HL-60/S4 (cell line): ENCODE measurements around the gene RHBDD1.

Experiments used
- in situ Hi-C: fragments of 300-500 bp; cut with MboI; formaldehyde crosslinking; loops from 2 replicates; pipeline ENCODE4 v1.14.3; 2022; ENCODE audit warnings: low sequenced_read_pairs

RHBDD1 gene

GRCh38 chr2:226973816-226974215, 138.0 kb downstream of the RHBDD1 start:
- in situ Hi-C loops = no loop called here

GRCh38 chr2:226977775-226978190, 141.9 kb downstream of the RHBDD1 start:
- in situ Hi-C loops = no loop called here

GRCh38 chr2:226978300-226978699, 142.4 kb downstream of the RHBDD1 start:
- in situ Hi-C loops = no loop called here

- in situ Hi-C loops = no loop called here
These were observed 143.2 kb downstream of the RHBDD1 start for GRCh38 chr2:226979004-226979403.

- in situ Hi-C loops = no loop called here
These were observed 146.0 kb downstream of the RHBDD1 start for GRCh38 chr2:226981791-226982326.

- in situ Hi-C loops = no loop called here
These were observed 148.3 kb downstream of the RHBDD1 start for GRCh38 chr2:226983895-226984749.

- in situ Hi-C loops = no loop called here
These were observed 149.1 kb downstream of the RHBDD1 start for GRCh38 chr2:226984750-226985582.

- in situ Hi-C loops = no loop called here
These were observed 149.7 kb downstream of the RHBDD1 start for GRCh38 chr2:226985583-226985946.

- in situ Hi-C loops = no loop called here
These were observed 155.8 kb downstream of the RHBDD1 start for GRCh38 chr2:226991663-226992062.

- in situ Hi-C loops = no loop called here
These were observed 157.3 kb downstream of the RHBDD1 start for GRCh38 chr2:226993171-226993570.

GRCh38 chr2:226994775-226995174, 158.9 kb downstream of the RHBDD1 start:
- in situ Hi-C loops = no loop called here

- in situ Hi-C loops = no loop called here
These were observed 159.8 kb downstream of the RHBDD1 start for GRCh38 chr2:226995625-226996041.

GRCh38 chr2:226999661-227000060, 163.8 kb downstream of the RHBDD1 start:
- in situ Hi-C loops = no loop called here

- in situ Hi-C loops = no loop called here
These were observed 164.3 kb downstream of the RHBDD1 start for GRCh38 chr2:227000123-227000522.

GRCh38 chr2:227004482-227004881, 168.6 kb downstream of the RHBDD1 start:
- in situ Hi-C loops = no loop called here

GRCh38 chr2:227006189-227006897, 170.5 kb downstream of the RHBDD1 start:
- in situ Hi-C loops = no loop called here

GRCh38 chr2:227007148-227007547, 171.3 kb downstream of the RHBDD1 start:
- in situ Hi-C loops = no loop called here

- in situ Hi-C loops = no loop called here
These were observed 172.1 kb downstream of the RHBDD1 start for GRCh38 chr2:227007940-227008339.

- in situ Hi-C loops = no loop called here
These were observed 174.6 kb downstream of the RHBDD1 start for GRCh38 chr2:227010433-227010832.

- in situ Hi-C loops = no loop called here
These were observed 177.5 kb downstream of the RHBDD1 start for GRCh38 chr2:227013330-227013729.

GRCh38 chr2:227013881-227014280, 178.0 kb downstream of the RHBDD1 start:
- in situ Hi-C loops = no loop called here
